ENCODE results near the gene SYT15. TPM values are rescaled to one million over a fixed set of nuclear protein-coding genes. Genes with fewer than 3 reads are reported as not detected.
"Not testable (repeated sequence)": the region's sequence is repeated elsewhere in the genome, so short reads cannot be mapped to it uniquely, and the experiment has no call there.

The SYT15 gene
- total RNA-seq, 4 donors from 2014 or later, result 0.31 to 2.7 (median 1.0) TPM

GRCh38 chr10:46560952-46561351 is 18.0 kb upstream of the SYT15 start:
- H3K9me3 ChIP-seq, result no peaks in the 10 kb centered on the region
- TF ChIP-seq CTCF (IDR thresholded peaks at IDR 0.05) (no peak), POLR2A (IDR thresholded peaks at IDR 0.05) (no peak)
- intact Hi-C loops (cut with DNase I), result no loop called here
- H3K27me3 ChIP-seq, result peaks cover 0 to 51% (median 5%) of the 10 kb centered on the region in 4 donors
- no peak overlapping the region for H3K27ac ChIP-seq
- H3K4me1 ChIP-seq, result peaks cover 3 to 12% (median 9%) of the 10 kb centered on the region in 3 donors
- no peaks in the 10 kb centered on the region for H3K36me3 ChIP-seq
- DNase-seq, result no peak
- WGBS, 2 donors, result 40 to 67% methylated on average over 1 of the region's 1 CpG
- no peak overlapping the region for H3K4me3 ChIP-seq

- peak; percentile 47 to 85 (median 70) for TF ChIP-seq CTCF (IDR thresholded peaks at IDR 0.05)
- DNase-seq; H3K27me3 ChIP-seq; H3K9me3 ChIP-seq; H3K4me3 ChIP-seq; H3K4me1 ChIP-seq; H3K36me3 ChIP-seq; H3K27ac ChIP-seq; intact Hi-C loops (cut with DNase I): not testable (repeated sequence)
- 0 to 5% methylated on average over 3 to 4 of the region's 6 CpGs for WGBS, 2 donors
Observed at GRCh38 chr10:46565591-46566332, 13.2 kb upstream of the SYT15 start.

GRCh38 chr10:46567151-46567550 is 11.8 kb upstream of the SYT15 start:
- DNase-seq, result not testable (repeated sequence)
- WGBS, 2 donors, result no CpG with 5 or more reads among the region's 9 CpGs

GRCh38 chr10:46570655-46571054 is 8.3 kb upstream of the SYT15 start:
- WGBS, 2 donors, result no CpG with 5 or more reads among the region's 2 CpGs
- DNase-seq; H3K27me3 ChIP-seq; intact Hi-C loops (cut with DNase I); H3K36me3 ChIP-seq; H3K9me3 ChIP-seq; H3K27ac ChIP-seq; H3K4me3 ChIP-seq; H3K4me1 ChIP-seq: not testable (repeated sequence)

More at GRCh38 chr10:46567151-46567550, 11.8 kb upstream of the SYT15 start:
- intact Hi-C loops (cut with DNase I); H3K27ac ChIP-seq; H3K4me3 ChIP-seq; H3K27me3 ChIP-seq; H3K4me1 ChIP-seq; H3K36me3 ChIP-seq; H3K9me3 ChIP-seq: not testable (repeated sequence)

GRCh38 chr10:46572765-46573164 is 6.2 kb upstream of the SYT15 start:
- intact Hi-C loops (cut with DNase I); DNase-seq; H3K27me3 ChIP-seq; H3K4me1 ChIP-seq; H3K4me3 ChIP-seq; H3K27ac ChIP-seq; H3K9me3 ChIP-seq; H3K36me3 ChIP-seq: not testable (repeated sequence)
- 20% methylated on average over 1 of the region's 4 CpGs; no CpG with 5 or more reads in 1 of the 2 donors for WGBS, 2 donors

- H3K9me3 ChIP-seq; H3K27me3 ChIP-seq; H3K4me3 ChIP-seq; DNase-seq; H3K4me1 ChIP-seq; intact Hi-C loops (cut with DNase I); H3K27ac ChIP-seq; H3K36me3 ChIP-seq: not testable (repeated sequence)
- 18% methylated on average over 2 of the region's 5 CpGs; no CpG with 5 or more reads in 1 of the 2 donors for WGBS, 2 donors
Observed at GRCh38 chr10:46573314-46573713, 5.6 kb upstream of the SYT15 start.

- H3K4me1 ChIP-seq; H3K9me3 ChIP-seq; DNase-seq; H3K27ac ChIP-seq; intact Hi-C loops (cut with DNase I); H3K4me3 ChIP-seq; H3K36me3 ChIP-seq: not testable (repeated sequence)
- whole genome bisulfite sequencing, 2 donors, result no CpG with 5 or more reads among the region's 4 CpGs
- H3K27me3 ChIP-seq, result peaks cover 0 to 13% (median 0%) of the 10 kb centered on the region in 4 donors
Observed at GRCh38 chr10:46573884-46574283, 5.0 kb upstream of the SYT15 start.

GRCh38 chr10:46577624-46578473 is 1.1 kb upstream of the SYT15 start:
- not testable (repeated sequence) for DNase-seq

GRCh38 chr10:46579378-46579777 is 450 bp downstream of the SYT15 start:
- H3K27ac ChIP-seq; DNase-seq; H3K4me3 ChIP-seq; H3K9me3 ChIP-seq; intact Hi-C loops (cut with DNase I); H3K4me1 ChIP-seq; H3K36me3 ChIP-seq: not testable (repeated sequence)
- WGBS, 2 donors, result no CpG with 5 or more reads among the region's 21 CpGs
- peaks cover 0 to 13% (median 0%) of the 10 kb centered on the region in 4 donors for H3K27me3 ChIP-seq

More at GRCh38 chr10:46577624-46578473, 1.1 kb upstream of the SYT15 start:
- H3K9me3 ChIP-seq; H3K36me3 ChIP-seq; intact Hi-C loops (cut with DNase I); H3K4me1 ChIP-seq; H3K27ac ChIP-seq: not testable (repeated sequence)
- WGBS, 2 donors, result no CpG with 5 or more reads among the region's 50 CpGs
- Histone ChIP-seq H3K4me3 (peak overlapping the region in 1 of 4 donors; percentile 53), H3K27me3 (peaks cover 0 to 13% (median 0%) of the 10 kb centered on the region in 4 donors)

- H3K4me1 ChIP-seq; intact Hi-C loops (cut with DNase I): not testable (repeated sequence)
- 76% methylated on average over 7 of the region's 12 CpGs; no CpG with 5 or more reads in 1 of the 2 donors for WGBS, 2 donors
Observed at GRCh38 chr10:46581997-46582396, 3.1 kb downstream of the SYT15 start.

GRCh38 chr10:46582568-46582967 is 3.6 kb downstream of the SYT15 start:
- H3K4me3 ChIP-seq; H3K9me3 ChIP-seq; intact Hi-C loops (cut with DNase I); H3K4me1 ChIP-seq; H3K27ac ChIP-seq; DNase-seq; H3K36me3 ChIP-seq: not testable (repeated sequence)
- WGBS, 2 donors, result no CpG with 5 or more reads among the region's 11 CpGs
- H3K27me3 ChIP-seq, result peaks cover 0 to 13% (median 0%) of the 10 kb centered on the region in 4 donors

More at GRCh38 chr10:46581997-46582396, 3.1 kb downstream of the SYT15 start:
- H3K36me3 ChIP-seq, H3K4me3 ChIP-seq, H3K9me3 ChIP-seq, H3K27ac ChIP-seq, DNase-seq: not testable (repeated sequence)
- peaks cover 0 to 13% (median 0%) of the 10 kb centered on the region in 4 donors for H3K27me3 ChIP-seq
